Activated T-helper 1 cell treated with anti-CD3 and anti-CD28 coated beads, Interleukin-12 subunit alpha, Interleukin-12 subunit beta, Interleukin-2, Interleukin-4 antibody, amounts not matched to agents 30 ng/mL and 10 ng/mL and 1 ng/mL, durations not matched to agents 14 hours and 24 hours and 36 hours (primary cell): ENCODE results near the gene FILIP1L. TPM values are rescaled to one million over a fixed set of nuclear protein-coding genes. Genes with fewer than 3 reads are reported as not detected.
"Not testable (repeated sequence)": the region's sequence is repeated elsewhere in the genome, so short reads cannot be mapped to it uniquely, and the experiment has no call there.

Experiments
- DNase-seq: peaks from one replicate; pipeline ENCODE4 v3.0.0; 2021; ENCODE audit warnings: low spot score
- H3K27ac Mint-ChIP-seq: one replicate; pipeline ENCODE4 v1.8.0; 2021; ENCODE audit warnings: mild to moderate bottlenecking, mixed read lengths
- H3K27me3 Mint-ChIP-seq: one replicate; pipeline ENCODE4 v1.8.0; 2022; ENCODE audit warnings: mild to moderate bottlenecking, moderate library complexity, mixed read lengths; ENCODE audit not compliant: insufficient read depth
- H3K36me3 Mint-ChIP-seq: one replicate; pipeline ENCODE4 v1.8.0; 2021; ENCODE audit warnings: low read depth, mixed read lengths
- H3K4me1 Mint-ChIP-seq: one replicate; pipeline ENCODE4 v1.8.0; 2021; ENCODE audit warnings: low read depth, mixed read lengths
- H3K4me3 Mint-ChIP-seq: one replicate; pipeline ENCODE4 v1.8.0; 2021; ENCODE audit warnings: mild to moderate bottlenecking, moderate library complexity, mixed read lengths
- H3K9me3 Mint-ChIP-seq: one replicate; pipeline ENCODE4 v1.8.0; 2021; ENCODE audit warnings: mixed read lengths
- intact Hi-C: fragments of 100-400 bp; cut with micrococcal nuclease; formaldehyde crosslinking; loops from one replicate; pipeline ENCODE4 v1.15.1; 2024
- total RNA-seq: library from RNA; stranded (reverse); gene quantifications from 2 replicates; pipeline ENCODE4 v1.2.3, GENCODE V29; 2022

Gene FILIP1L
- total RNA-seq, 1 donor from 2014 or later = 2.9 TPM

DNA sequence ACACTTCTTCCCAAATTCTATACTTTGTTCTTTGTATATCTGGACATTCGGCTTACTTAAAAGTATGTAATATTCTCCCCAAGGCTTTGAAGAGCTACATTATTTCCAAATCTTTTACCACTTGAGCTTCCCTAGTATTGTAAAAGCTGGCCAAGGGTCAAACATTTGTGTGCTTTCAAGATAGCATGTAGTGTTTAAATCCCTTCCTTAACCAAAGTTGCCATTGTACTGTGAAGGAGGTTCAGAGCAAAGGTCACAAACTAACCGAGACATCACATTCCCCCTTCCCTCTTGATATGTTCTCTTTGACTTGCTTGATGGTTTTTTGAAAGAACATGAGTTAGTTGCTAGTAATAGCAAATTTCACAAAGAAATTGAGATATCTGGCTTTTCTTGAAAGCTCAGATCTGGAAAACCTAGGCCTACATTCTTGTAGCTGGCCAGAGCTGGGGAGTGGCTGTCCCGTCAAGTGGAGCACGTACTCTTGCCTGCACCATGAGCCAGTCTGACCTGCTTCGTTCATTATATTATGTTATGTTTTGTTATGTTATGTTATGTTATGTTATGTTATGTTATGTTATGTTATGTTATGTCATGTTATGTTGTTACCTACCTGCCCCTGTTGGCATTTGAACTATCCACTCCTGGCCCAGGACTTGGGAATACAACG, 60.2 kb downstream of the FILIP1L start:
- no peaks in the 10 kb centered on the region for H3K4me1 Mint-ChIP-seq
- no peak for DNase-seq
- no peak overlapping the region for H3K27ac Mint-ChIP-seq
- H3K27me3 Mint-ChIP-seq = peaks cover 2% of the 10 kb centered on the region
- H3K36me3 Mint-ChIP-seq = peaks cover 1% of the 10 kb centered on the region
- H3K4me3 Mint-ChIP-seq = no peak overlapping the region
- no peaks in the 10 kb centered on the region for H3K9me3 Mint-ChIP-seq
- intact Hi-C loops = no loop called here

DNA sequence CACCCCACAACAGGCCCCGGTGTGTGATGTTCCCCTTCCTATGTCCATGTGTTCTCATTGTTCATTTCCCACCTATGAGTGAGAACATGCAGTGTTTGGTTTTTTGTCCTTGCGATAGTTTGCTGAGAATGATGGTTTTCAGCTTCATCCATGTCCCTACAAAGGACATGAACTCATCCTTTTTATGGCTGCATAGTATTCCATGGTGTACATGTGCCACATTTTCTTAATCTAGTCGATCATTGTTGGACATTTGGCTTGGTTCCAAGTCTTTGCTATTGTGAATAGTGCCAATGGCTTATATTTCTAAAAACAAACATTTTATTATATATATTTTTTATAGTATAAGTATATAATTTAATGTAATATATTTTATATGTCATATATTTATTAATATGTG, 62.8 kb downstream of the FILIP1L start:
- peaks cover 14% of the 10 kb centered on the region for H3K4me1 Mint-ChIP-seq
- H3K9me3 Mint-ChIP-seq, intact Hi-C loops, H3K4me3 Mint-ChIP-seq, H3K27ac Mint-ChIP-seq, H3K36me3 Mint-ChIP-seq, H3K27me3 Mint-ChIP-seq, DNase-seq: not testable (repeated sequence)

GRCh38 chr3:100048248-100048647, 66.1 kb downstream of the FILIP1L start:
- DNase-seq = no peak
- Mint-ChIP-seq H3K27ac (no peak overlapping the region), H3K9me3 (no peaks in the 10 kb centered on the region), H3K4me3 (no peak overlapping the region), H3K27me3 (peaks cover 2% of the 10 kb centered on the region), H3K36me3 (peaks cover 1% of the 10 kb centered on the region), H3K4me1 (peaks cover 14% of the 10 kb centered on the region)
- intact Hi-C loops = no loop called here

DNA sequence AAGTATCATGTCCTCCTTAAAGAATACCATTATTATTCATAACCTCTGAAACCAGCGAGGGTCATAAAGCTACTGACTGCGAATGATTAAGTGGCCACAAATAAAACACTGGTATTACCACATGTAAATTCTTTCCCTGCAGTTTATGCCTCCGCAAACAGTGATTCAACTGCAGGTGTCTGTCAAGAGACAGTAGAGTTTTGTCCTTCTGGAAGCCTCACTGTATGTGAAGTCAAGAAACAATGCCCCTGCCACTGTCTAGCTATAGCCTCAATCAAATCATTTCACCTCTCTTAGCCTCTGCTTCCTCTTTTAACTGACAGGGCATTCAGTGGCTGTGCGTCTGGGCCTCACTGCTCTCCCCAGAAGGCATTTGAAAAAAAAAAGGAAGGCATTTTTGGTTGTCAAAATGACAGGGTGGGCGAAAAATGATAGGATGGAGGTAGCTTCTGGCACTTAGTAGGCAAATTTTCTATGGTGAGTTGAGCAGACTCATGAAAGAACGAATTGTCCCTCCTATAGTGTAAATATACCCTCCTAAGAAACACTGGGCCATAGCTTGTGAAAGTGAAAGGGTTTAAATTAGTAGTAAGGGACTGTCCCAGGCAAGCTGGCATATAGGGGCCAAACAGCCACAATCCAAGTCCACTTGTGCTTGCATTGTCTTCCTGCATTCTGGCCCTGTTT, 66.7 kb downstream of the FILIP1L start:
- Mint-ChIP-seq H3K4me3 (no peak overlapping the region), H3K36me3 (peaks cover 1% of the 10 kb centered on the region), H3K27ac (no peak overlapping the region), H3K4me1 (peaks cover 14% of the 10 kb centered on the region), H3K9me3 (no peaks in the 10 kb centered on the region), H3K27me3 (no peaks in the 10 kb centered on the region)
- DNase-seq = no peak
- intact Hi-C loops = no loop called here

DNA sequence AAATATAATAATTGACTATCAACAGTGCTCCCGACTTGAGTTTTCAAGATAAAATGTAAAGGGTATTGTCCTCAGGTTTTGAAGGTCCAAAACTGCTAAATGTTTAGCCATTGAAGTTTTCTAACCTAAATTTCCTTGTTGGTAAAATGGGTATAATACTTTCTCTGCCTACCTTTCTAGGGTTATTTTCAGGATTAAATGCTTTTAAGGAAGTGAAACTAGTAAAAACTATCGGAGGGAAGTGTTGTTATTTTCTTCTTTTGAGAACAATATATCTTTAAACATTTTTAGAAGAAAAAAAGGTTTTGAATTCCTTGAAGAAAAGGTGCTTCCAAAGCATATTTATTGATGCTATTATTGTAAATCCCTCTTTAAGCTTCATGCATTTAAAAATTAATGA, 67.3 kb downstream of the FILIP1L start:
- Mint-ChIP-seq H3K27ac (no peak overlapping the region), H3K4me1 (peaks cover 14% of the 10 kb centered on the region), H3K27me3 (no peaks in the 10 kb centered on the region), H3K36me3 (peaks cover 1% of the 10 kb centered on the region), H3K4me3 (no peak overlapping the region), H3K9me3 (no peaks in the 10 kb centered on the region)
- intact Hi-C loops = no loop called here
- DNase-seq = no peak

GRCh38 chr3:100045696-100046095, 68.6 kb downstream of the FILIP1L start:
- no peak overlapping the region for H3K4me3 Mint-ChIP-seq
- no peaks in the 10 kb centered on the region for H3K9me3 Mint-ChIP-seq
- intact Hi-C loops = no loop called here
- peaks cover 14% of the 10 kb centered on the region for H3K4me1 Mint-ChIP-seq
- no peak overlapping the region for H3K27ac Mint-ChIP-seq
- H3K27me3 Mint-ChIP-seq = no peaks in the 10 kb centered on the region
- H3K36me3 Mint-ChIP-seq = peaks cover 1% of the 10 kb centered on the region
- DNase-seq = no peak

DNA sequence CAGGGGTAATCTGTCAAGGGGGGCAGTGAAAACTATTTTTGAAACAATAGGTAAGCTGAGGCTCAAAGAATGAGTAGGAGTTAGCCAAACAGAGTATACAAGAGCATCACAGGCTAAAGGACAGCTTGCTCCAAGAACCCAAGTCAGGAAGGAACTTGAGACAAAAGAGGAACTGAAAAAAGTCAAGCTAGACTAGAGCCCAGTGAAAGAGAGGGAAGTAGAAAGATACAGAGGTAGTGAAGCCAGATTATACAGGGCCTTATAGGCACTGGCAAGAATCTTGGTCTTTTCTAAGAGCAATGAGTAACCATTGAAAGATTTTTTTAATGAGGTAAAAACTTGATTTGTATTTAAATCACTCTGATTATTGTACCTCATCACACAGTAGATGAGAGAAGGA, 69.9 kb downstream of the FILIP1L start:
- no peak overlapping the region for H3K27ac Mint-ChIP-seq
- no peak for DNase-seq
- peaks cover 14% of the 10 kb centered on the region for H3K4me1 Mint-ChIP-seq
- no peaks in the 10 kb centered on the region for H3K27me3 Mint-ChIP-seq
- intact Hi-C loops = no loop called here
- H3K36me3 Mint-ChIP-seq = no peaks in the 10 kb centered on the region
- no peak overlapping the region for H3K4me3 Mint-ChIP-seq
- no peaks in the 10 kb centered on the region for H3K9me3 Mint-ChIP-seq

GRCh38 chr3:100043271-100043670, 71.0 kb downstream of the FILIP1L start:
- Mint-ChIP-seq H3K9me3 (no peaks in the 10 kb centered on the region), H3K36me3 (no peaks in the 10 kb centered on the region), H3K27me3 (no peaks in the 10 kb centered on the region), H3K27ac (no peak overlapping the region), H3K4me1 (peaks cover 14% of the 10 kb centered on the region), H3K4me3 (no peak overlapping the region)
- DNase-seq = no peak
- intact Hi-C loops = no loop called here

DNA sequence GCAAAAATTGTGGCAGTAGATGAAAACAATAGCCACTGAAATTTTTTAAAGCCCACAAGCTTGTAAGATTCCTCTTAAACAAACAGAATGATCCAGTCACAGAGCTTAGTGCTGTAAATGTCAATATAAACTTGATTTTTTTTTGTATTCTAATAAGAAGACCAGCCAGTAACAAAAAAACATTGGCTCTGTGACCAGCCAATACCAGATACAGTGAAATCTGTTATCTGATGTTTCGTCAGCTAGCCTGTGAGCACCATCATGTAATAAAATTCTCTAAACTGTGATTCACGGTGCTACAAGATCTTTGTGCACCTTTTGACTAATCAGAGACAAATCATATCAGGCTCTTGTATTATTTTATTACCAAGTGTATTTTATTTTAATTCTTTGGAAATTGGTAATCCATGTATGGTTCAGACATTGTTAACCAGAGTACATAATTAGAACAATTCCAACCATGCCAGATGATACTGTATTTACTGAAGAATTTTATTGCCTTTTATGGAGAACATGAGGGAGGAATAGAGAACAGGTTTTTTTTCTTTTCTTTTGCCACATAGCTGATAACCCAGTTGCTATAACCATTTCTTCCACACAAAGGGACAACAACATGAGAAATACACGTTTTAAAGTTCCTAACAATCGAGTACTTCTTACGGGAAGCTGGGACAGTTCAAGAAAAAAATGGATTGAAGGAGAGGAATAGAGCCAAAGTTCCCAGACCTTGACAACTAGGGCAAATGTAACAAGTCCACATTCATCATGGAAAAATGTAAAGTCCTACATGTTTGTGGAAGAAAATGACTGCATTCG, 71.9 kb downstream of the FILIP1L start:
- intact Hi-C loops = no loop called here
- Mint-ChIP-seq H3K4me3 (no peak overlapping the region), H3K4me1 (peaks cover 5% of the 10 kb centered on the region), H3K9me3 (no peaks in the 10 kb centered on the region), H3K27me3 (no peaks in the 10 kb centered on the region), H3K27ac (no peak overlapping the region), H3K36me3 (no peaks in the 10 kb centered on the region)
- DNase-seq = no peak

GRCh38 chr3:100041328-100041749, 73.0 kb downstream of the FILIP1L start:
- Mint-ChIP-seq H3K4me1 (no peaks in the 10 kb centered on the region), H3K4me3 (no peak overlapping the region), H3K36me3 (no peaks in the 10 kb centered on the region), H3K27me3 (no peaks in the 10 kb centered on the region), H3K27ac (no peak overlapping the region), H3K9me3 (no peaks in the 10 kb centered on the region)
- intact Hi-C loops = no loop called here
- DNase-seq = no peak

DNA sequence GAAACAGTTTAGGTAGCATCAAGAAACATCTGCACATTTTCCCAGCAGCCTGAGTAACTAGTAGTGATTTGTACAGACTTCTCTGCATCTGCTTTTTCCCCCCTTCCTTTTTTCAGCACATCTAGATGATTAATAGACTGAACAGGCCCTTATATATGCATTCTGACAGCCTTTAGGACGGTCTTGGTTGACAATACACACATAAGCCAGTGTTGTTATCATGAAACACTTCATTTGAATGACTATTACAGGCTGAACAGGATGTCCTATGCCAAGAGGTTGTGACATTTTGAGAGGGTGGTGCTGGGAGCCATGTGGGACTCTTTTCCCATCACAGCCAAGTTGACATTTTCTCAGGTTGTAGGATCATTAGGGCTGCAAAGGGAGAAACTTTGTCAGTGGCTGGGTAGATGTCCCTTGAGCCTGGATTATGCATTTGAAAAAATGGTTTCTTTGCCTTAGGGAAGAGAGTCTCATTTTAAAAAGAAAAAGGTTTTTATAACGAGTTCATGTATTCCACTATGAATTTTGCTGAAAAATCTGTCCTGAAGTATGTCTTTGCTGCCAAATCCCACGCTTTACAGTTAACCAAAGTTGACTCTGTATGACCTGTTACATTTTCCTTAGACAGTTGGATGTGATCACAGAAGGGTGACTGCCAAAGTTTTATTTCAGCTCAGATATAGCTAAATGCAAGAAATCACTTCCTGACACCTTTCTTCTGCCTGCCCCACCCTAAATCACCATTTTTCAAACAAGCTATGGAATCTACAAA, 73.7 kb downstream of the FILIP1L start:
- no peak overlapping the region for H3K4me3 Mint-ChIP-seq
- no peaks in the 10 kb centered on the region for H3K4me1 Mint-ChIP-seq
- no peaks in the 10 kb centered on the region for H3K9me3 Mint-ChIP-seq
- H3K27ac Mint-ChIP-seq = no peak overlapping the region
- no peaks in the 10 kb centered on the region for H3K27me3 Mint-ChIP-seq
- H3K36me3 Mint-ChIP-seq = no peaks in the 10 kb centered on the region
- intact Hi-C loops = no loop called here
- DNase-seq = no peak

GRCh38 chr3:100039075-100039474, 75.2 kb downstream of the FILIP1L start:
- Mint-ChIP-seq H3K9me3 (no peaks in the 10 kb centered on the region), H3K27ac (no peak overlapping the region), H3K4me3 (no peak overlapping the region), H3K4me1 (no peaks in the 10 kb centered on the region), H3K27me3 (no peaks in the 10 kb centered on the region), H3K36me3 (no peaks in the 10 kb centered on the region)
- no peak for DNase-seq
- intact Hi-C loops = no loop called here
